ENCODE results near the gene OR2AG2.

OR2AG2 gene

DNA sequence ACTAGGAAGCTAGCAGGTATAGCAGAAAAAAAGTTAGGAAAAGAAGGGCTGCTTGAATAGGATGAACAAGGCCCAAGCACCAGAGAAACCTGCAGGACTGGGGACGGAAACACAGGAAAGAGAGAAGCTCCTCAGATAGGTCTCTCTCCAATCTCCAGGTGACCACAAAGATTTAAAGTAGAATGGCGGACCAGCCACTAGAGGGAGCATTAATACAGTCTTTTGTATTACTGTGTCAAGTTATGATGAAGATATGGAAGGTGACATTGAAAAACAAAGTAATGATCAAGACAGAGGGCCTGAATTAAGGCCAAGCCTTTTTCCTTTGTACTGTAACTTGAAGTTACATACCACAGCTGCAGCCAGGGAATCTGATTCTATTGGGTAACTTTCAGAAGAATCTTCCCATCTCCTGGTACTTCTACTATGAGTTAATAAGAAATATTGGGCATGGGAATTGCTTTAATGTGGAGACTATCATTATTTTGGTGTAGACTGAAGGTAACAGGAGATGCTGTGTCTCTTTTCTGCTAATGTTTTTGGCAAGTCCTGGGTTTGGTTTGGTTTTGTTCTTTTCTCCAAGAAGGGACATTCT is 33.8 kb downstream of the OR2AG2 start:
- no peak for DNase-seq

DNA sequence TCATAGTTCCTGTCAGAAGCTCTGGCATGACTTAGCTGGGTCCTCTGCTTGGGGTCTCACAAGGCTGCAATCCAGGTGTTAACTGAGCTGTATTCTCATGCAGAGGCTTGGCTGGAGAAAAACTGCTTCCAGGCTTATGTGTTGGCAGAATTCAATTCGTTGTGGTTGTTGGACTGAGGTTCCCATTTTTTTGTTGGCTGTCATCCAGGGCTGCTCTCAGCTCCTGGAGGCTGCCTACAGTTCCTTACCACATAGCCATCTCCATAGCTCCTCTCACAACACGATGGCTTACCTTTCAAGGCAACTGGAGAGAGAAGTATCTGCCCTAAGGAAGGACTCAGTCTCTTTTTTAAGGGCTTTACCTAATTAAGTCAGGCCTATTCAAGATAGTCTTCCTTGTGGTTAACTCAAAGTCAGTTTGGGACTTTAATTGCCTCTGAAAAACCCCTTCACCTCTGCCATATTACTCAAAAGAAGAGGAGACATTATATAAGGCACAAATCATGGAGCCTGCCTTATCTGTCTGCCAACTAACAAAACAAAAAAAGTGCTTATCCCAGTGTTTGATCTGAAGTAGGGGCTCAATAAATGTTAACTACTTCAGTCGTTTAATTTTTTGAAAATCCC is 35.2 kb downstream of the OR2AG2 start:
- no peak for DNase-seq

DNA sequence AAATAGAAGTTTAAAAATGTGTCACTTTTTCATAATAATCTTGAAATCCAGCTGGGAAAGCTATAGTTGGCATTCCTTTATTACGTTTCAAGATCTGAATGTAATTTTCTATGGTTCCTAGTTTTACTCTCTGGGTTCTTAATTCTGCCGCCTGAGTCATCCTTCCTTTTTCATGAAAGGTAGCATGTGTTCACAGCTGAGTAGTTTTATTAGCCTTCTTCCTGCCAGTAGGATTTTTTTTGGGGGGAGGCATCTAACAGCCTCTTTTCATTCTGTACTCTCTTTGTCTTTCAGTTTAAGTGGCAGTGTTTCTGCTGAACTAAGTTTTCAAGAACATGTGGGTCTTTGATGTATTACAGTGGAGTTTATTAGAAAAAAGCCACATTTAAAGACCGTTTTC is 36.5 kb downstream of the OR2AG2 start:
- no peak for DNase-seq

DNA sequence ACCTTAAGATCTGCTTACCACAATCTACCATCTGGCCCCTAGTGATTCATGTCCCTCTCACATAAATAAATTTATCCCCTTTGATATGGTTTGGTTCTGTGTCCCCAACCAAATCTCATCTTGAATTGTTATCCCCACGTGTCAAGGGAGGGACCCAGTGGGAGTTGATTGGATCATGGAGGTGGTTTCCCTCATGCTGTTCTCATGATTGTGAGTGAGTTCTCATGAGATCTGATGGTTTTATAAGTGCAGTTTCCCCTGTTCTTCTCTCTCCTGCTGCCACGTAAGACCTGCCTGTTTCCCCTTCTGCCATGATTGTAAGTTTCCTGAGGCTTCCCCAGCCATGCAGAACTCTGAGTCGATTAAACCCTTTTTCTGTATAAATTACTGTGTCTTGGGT is 37.2 kb downstream of the OR2AG2 start:
- DNase-seq = no peak

DNA sequence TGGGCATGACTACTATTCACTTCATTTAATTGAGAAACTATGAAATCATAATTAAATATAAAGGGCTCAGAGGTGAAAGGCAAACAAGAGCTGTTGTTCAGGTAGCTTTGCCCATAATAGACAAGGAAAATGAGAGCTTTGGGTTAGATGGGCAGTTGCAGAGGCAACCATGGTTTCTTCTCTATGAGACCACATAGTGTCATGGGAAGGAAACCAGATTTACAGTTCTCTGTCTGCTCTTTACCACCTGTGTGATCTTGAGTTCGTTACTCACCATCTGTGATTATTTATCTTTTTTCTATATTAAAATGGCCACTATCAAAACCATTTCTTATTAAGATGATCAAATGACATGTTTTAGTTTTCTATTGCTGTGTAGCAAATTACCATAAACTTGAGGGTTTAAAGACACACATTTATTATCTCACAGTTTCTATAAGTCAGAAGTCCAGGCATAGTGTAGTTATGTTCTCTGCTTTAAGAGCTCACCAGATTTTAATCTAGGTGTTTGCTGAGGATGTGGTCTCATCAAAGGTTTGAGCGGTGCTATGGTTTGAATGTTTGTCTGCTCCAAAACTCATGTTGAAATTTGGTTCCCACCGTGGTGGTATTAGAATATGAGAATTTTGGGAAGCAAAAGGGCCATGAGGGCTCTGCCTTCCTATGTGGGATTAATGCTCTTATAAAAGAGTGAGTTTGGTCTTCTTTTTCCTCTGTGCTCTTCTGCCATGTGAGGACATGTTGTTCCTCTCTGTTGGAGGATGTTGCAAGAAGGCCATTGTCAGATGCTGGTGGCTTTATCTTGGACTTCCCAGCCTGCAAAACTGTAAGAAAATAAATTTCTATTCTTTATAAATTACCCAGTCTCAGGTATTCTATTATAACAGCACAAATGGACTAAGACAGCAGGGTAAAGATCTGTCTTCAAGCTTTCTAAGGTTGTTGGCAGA is 38.2 kb downstream of the OR2AG2 start:
- no peak for DNase-seq

DNA sequence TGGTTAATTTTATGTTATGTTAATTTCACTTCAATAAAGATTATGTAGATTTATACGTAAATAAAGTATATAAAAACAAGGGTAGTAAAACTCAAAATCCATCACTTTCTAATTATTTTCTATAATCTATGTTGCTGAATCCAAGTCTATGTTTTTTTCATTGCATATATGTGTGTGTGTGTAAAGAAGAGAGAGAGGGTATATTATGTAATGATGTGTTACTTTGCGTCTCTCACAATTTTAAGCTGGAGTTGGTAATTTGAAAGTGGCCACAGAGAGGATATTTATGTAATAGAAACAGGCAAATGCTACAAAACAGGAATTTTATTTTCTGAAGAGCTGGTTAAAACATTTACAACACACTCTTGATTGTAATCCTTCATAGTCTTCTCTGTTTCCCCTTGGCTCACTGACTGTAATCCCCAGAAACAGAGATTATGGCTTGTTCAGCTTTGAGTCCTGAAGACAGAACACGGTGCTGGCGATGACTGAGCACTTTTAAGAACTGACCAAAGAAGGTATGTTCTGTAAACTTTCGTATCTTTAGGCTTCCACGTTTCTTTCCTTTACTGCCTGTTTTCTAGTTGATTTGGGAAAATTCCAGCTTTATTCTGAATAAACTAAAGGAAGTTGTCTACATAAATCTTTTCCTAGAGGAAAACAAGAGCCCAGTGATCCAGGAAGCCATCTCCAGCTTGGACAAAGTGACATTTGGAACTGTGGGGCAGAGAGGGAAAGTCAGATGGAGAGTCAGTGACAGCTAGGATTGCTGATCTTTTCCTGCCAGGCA is 43.6 kb downstream of the OR2AG2 start:
- no peak for DNase-seq

DNA sequence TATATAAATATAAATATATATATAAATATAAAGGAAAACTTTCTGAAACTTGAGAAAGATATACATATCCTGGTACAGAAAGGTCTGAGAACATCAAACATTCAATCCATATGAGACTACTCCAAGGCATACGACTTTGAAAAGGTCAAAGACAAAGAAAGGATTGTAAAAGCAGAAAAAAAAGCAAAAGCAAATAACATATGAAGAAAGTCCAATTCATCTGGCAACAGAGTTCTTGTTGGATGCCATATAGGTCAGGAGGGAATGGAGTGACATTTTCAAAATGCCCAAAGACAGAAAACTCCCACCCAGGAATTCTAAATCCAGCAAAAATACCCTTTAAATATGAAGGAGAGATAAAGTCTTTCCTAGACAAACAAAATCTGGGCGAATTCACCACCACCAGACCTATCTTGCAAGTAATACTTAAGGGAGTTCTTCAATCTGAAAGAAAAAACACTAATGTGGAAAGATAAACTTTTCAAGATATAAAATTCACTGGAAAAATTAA is 46.3 kb downstream of the OR2AG2 start:
- no peak for DNase-seq

DNA sequence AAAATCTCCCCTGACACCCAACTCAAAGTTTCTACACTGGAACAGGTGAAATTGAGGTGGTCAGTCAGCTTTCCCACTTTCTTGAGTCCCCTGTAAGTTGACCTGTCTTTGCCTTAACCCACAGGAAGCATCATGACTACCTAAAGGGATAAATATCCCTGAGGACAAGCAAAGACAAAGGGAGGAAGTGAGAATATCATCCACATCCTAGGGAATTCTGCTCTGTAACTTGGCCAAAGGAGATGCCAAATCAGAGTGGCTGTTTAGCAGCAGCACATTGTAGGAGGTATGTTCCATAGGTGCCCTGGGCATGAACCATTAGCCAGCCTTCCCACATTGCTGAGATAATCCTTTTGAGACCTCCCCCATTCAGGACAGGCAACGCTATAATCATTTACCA is 47.8 kb downstream of the OR2AG2 start:
- DNase-seq = no peak

DNA sequence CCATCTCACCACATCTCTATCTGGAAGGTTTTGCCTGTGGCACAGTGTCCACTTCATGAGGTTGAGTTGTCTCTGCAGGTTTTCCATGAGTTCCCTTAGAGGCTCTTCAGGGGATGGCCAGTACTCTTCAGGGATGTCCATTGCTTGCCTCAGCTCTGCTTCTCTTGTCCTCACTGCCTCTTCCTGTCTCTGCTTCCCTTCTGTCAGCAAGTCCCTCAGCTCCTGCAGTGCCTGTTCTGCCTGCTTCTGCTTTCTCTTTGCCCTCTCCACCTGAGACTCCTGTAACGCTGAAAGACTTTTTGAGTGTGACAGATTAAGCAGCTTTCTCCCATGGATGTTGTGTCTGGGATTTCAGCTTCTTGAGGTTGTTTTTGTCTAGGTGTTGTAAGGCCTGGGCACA is 50.4 kb downstream of the OR2AG2 start:
- no peak for DNase-seq

DNA sequence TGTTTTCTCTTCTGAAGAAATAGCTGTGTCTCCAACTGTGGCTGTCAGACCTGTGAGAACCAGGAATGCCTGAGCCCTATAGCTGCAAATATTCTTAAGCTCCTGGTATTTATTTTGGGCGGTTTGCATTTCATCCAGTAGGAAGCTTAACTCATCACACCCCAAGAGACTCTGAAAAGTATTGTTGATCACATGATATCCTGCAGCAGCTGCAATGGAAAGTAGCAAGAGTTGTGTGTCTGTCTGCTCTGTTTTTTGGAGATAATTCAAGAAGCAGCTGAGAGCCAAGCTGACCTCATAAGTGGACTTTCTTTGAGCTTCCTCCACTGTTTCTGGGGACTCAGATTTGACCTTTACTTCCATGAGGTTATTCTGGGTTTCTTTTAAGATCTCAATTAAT is 52.2 kb downstream of the OR2AG2 start:
- no peak for DNase-seq

DNA sequence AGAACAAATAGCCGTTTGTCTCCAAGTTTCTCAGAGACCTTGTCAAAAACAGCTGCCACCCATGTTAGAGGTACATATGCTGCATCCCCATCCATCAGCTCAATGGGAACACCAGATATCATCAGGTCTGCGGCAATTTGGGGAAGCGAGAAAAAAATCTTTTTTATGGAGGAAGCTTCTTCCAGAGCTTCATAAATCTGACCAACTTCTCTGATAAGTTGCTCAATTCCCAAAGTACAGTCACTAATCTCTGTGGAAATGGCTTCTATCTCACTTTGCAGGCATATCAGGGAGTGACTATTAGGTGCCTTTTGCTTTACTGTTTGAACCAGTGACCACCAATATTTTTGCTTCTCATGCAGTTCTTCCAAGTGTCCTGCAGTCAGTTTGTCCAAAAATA is 54.4 kb downstream of the OR2AG2 start:
- no peak for DNase-seq

All from NCI-H187 (cell line).